COLO668 (cell line): ENCODE results near the gene NIN.

Experiments used
- DNase-seq: peaks from one replicate; lab custom pipeline; 2025; ENCODE audit not compliant: unreplicated experiment; lab: John Stamatoyannopoulos, UW

NIN gene

DNA sequence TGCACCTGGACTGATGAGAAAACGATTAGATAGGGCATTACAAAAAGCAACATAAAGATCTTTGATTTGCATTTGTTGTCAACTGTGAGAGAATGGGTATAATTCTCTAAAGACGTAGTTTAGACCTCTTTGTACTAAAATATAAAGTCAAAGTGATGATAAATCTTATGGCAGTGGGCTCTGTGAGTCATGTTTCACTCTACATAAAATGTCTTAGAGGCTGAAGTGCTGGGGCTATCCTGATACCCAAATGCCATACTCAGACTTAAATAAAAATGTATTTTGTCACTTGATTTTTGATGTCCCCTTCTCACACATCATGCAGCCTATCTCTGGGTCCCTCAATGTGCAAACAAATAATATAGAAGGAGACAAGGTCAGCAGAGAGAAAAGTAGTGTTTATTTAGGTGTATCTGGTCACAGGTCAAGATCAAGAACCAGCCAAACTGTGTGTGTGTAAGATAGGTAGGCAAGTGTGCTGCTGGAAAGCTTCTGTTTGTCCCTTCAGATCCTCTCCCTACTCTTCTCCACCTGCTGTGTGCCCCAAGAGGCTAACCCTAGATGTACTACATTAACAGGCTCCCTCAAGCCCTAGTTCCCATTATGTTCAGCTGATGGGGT lies 7.0 kb upstream of the NIN start:
- no peak for DNase-seq

DNA sequence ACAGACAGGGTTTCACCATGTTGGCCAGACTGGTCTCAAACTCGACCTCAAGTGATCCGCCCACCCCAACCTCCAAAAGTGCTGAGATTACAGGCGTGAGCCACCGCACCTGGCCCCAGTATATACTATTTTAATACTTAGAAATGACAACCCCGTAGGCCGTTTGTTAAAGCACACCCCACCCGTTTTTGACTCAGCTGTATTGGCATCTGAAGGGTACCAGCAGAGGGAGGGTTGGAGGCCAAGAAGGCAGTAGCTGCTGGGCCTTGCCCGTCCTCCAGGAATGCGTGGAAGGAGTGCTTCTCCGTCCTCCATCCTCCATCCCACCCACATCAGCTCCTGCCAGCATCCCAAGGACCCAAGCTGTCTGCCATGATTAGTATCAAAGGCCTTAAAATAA lies 6.3 kb upstream of the NIN start:
- DNase-seq = no peak

DNA sequence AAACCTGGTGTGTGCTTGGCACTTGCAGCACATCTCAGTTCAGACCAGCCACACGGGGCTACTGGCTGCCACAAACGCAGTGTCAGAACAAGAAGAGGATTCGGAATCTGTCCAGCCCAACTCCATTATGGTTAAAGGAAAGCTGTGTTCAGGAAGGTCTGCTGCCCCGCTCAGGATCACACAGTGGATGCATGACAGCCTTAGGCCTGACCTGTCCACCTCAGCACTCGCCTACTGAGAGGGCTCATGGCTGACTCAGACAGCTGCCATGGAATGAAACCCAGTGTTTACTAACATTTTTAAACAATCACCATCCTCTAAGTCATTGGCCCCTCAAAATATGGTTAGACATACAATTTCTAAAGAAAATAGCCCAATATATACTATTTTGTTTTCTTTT lies 5.6 kb upstream of the NIN start:
- DNase-seq = no peak

DNA sequence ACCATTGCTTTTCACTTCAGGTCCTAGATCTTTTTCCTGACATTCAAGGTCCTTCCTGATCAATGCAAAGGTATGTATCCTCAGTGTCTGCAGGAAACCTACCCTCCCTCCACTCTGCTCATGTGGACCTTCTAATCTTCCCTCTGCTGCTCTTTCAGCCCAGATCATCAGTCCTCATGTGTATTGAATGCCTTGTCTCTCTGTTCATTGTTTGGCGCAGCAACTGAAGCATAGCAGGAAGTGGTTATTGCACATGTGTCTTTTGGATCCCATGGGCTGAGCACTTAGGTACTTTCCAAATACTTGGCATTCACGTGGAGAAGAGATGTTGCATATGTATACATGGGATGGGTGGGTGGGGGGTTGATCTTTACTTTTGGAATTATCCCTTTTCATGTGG lies 4.3 kb upstream of the NIN start:
- peak; percentile 18 for DNase-seq

DNA sequence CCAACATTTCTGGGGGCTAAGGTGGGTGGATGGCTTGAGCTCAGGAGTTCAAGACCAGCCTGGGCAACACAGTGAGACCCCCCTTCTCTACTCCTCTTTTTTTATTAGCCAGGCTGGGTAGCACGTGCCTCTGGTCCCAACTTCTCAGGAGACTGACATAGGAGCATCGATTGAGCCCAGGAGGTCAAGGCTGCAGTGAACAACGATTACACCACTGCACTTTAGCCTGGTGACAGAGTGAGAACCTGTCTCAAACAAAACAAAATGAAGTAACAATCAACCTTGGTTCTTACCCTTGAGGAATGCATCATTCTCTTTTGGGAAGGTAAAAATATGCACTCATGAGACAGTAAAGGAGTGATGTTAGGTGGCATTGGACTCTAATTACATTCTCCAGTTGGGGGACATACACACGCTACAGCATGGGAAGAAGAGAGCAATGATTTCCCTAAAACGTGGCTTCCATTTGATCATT lies 3.9 kb upstream of the NIN start:
- DNase-seq = no peak

DNA sequence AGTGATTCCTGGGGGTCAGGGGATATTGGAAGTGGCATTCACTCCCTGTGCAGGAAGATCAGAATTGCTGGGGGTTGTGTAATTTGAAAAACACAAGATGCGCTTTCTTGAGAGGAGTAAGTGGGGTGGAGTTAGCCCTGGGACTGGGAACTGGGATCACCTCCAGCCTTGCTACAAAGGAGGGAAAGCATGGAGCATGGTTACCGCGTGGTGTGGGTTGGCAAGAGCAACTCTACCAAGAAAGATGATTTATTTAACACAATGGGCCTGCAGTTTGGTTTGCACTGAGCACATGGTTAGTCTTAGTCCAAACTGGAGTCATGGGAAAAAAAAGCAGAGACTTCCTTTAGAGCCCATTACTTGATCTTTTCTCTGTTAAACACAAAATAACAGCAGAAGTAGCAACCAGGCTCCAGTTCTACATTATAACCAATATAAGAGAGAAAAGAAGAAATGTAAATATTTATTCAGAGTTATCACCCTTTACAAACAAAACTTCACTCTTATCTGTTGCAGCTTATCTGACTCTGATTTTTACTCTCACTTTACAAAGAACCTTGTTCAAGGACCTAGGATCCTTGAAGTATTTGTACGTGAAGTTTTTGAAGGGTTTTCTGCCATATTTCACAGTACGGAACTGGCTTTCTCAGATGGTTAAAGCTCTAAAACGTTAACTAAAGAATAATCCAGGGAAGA lies 2.1 kb upstream of the NIN start:
- no peak for DNase-seq

DNA sequence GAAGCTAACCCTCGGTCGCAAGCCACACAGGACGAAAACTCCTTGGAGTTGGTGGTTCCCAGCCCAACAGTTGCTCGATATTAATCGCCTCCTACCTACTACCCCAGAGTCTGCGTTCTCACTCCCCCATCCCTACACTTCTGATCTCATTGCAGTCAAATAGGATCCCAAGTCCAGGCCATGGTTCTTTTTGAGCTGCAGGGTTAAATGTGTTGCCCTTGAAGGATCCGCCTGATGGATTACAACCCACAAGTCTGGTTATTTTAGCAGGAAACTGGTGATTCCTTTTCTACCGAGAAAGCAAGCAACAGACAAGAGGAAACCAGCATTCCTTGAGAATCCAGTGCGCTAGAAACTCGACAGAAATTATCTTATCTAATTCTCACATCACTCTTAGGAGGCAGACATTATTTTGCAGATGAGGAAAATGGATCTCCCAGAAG lies 785 bp upstream of the NIN start:
- DNase-seq = no peak

DNA sequence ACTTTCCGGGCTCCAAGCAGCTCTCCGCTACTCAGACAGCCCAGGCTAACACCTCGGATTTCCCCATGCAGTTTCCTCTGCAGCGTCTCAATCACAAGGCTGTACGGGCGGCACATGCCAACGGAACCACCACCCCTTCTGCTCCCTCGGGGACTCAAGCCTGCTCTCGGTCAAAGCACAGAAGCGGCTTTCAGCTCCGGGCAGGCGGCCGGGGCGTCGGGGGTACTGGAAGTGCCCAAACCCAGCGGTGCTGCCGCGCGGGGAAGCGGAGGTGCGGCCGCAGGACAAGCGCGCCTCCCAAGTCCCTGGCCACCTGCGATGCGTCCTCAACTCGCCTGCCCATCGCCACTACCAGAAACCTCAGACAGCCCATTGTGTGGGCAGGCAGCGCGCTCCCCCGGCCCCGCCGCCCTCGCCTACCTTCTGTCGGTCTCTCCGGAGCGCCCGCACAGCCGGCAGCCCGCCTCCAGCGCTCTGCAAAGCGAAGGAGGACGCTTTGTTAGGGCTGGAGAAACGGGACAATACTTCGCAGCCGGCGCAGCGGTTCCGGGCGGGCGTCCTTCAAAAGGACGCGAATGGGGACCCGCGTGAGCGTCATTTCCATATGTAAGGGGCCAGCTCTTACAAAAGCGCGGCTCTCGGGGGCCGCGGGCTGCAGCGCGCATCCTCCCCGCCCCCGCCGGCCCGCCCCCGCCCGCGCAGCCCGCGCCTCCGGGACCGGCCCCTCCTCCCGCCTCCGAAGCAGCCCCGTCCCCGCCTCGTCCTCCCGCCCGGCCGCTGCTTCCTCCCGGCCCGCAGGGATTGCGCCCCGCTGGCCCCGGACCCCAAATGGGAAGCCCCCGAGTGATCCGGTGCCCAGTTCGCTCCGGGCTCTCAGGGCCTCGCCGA lies 674 bp downstream of the NIN start:
- DNase-seq = peak; percentile 64

DNA sequence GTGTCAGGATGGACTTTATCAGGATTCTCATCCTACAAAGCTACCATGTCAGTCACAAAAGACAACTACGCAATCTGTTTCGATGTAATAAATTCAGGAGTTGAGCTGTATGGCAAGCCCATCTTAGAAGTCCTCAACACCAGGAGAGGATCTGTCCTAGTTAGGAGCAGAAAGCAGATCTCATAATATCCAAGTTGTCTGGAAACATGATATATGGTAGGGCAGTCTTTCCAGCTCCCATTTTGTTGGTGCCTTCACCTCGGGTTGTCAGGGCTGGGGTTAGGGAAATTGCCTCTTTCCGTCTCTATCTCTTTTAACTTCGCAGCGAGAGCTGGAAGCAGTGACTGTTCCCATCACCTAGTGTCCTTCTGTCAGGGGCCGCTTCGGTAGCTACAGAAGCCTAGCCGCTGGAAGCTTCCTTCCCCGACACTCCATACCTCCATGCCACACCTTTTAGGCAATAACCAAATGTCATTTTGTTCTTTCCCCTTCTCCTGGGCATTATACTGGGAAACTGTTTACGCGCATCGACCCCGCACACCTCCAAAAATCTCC lies 1.4 kb downstream of the NIN start:
- DNase-seq = peak; percentile 42

DNA sequence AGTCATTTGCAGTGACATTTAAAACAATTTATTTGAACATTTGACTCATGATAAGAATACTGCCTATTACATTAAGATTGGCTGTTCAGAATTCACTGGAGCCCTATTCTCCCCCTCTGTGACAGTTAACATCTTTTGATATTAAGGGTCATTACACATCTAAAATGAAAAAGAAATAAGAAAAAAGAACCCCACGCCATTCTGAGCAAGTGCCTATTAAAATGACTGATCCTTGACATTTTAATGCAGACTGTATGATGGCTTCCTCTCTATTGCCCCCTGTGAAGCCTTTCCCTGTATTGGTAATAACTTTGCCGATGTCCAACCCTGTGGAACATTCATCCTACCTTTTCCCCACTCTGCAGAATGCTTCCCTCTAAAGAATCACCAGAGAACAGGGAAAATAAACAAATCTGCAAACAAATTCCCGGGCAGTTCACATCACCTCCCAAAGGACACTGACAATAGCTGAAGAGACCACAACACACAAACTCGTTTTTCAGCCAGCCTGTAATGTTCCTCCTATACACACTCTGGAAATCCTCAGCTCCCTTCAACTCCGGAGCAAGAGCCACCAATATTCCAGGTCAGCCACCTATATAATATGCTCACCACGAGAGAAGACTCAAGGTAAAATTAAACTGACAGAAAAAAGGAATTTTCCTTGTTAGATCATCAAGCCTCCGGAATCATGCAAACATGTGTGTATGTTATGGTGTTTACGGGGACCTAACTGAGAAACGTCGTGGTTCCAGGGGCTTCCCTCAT lies 2.1 kb downstream of the NIN start:
- no peak for DNase-seq

DNA sequence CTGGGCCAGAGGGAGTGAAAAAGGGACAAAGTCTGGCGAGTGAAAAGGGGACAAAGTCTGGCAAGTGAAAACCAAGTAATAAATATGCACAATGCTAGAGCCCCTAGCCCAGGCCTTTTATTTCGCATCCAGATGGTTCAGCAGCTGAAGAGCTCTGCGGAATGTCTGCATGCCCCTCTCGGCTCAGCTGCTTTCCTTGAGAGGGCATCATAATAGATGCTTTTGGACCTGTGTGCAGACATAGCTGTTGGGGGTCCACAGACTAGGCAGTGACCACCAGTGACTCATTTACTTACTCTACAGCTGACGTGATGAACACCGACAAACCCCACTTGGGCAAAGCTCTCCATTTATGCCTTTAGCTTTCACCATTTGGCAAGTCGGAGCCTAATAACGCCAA lies 4.3 kb downstream of the NIN start:
- DNase-seq = no peak

DNA sequence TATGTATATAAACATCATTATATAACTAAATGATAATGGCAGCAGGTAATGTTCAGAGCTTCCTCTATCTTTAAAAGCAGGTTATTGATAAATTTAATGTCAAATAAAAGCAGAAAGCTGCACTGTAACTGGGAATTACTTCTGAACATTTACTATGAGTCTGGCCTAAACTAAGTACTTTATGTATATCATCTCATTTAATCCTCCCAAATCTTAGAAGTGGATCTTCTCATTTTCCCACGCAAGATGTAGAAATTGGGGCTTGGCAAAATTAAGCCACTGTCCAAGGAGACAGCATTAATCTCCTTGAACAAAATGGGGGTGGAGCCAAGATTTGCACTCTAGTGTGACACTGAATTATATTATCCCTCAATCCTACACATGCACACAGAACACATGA lies 5.7 kb downstream of the NIN start:
- DNase-seq = no peak

DNA sequence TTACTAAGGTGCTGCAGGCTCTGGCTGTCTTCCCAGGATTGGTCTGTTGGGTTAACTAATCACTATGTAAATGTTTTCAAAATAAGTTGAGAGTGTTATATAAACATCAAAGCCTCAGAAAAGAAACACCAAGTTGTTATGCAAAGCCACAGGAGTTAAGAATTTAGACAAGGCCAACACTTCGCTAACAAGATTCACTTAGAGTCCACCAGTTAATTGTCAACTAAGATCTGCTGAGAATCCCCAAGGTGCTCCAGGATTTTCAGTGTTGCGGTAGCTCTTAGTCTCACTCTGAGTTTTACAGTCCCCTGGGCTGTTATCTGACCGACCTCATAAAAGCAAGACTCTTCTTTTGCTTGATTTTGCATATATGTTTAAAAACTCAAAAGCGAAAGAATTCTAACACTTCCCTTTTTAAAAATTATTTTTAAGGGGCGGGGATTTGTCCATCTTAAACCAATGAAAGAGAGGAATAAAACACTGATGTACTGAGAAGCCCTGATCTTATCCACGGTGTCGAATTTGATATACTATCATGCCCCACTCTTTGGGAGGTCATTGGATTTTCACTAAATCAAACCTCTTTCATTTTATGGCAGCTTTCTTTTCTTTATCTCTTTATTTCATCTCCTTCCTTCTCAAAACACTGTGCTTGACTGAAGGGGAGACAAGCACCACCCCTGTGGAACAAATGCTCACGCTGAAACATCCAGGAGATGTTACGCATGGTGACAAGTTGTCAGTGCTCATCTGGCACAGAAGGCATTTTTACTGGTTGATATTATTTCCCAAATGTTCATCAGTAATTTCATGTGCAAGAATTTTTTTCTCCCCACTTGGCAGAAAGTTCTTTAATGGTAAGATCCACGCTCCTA lies 7.0 kb downstream of the NIN start:
- DNase-seq = no peak

DNA sequence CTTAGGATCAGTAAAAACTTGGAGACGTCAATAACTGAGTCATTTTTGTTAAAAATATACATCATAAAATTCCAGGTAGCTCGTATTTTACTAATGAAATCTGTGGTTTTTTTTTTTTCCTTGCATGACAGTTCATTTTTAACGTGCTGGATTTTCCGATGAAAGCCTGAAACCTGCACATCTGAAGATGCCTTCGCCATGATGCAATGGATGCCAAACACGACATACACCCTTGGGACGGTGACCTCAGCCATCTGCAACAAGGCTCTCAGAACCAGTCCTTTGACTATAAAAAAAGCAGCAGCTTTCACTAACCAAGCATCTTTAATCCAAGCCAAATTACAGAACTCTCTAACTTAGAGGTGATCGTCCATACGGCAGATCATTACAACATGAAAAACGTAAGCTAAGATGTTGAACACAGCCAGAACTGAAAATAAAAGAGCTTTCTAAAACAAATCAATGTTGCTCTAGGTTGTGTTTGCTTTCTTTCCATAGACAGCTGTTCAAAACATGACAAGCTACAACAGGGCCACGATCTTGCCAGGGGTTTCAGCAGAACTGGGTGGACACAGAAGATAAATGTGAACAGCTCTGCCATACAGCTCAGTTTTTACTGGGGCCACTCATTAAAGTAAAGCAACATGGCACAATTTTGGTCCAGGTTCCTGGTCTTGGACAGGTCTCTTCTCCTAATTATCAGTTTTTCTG lies 7.8 kb downstream of the NIN start:
- no peak for DNase-seq

DNA sequence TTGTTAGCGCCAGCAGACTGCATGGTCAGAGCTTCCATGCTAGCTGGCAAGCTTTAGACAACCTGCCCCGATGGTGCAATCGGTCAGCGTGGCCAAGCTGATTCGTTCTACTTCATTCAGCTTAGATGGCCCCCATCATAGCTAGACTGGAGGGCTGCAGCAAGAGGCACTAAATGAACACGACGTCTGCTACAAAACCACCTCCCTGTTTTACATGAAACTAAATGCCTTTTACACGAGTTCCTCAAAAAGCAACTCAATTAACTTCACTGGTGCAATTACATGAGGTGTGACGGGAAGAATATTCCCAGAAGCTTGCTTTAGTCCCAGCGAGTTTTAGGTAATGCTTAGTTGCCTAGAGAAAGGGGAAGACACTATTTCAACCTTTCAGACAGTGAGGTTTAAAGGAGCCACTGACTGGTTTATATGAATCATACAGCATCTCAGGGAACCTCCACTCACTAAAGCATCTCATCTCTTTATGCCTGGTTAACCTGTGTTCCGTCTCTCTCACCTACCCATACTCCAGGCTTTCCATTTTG lies 8.4 kb downstream of the NIN start:
- DNase-seq = no peak

DNA sequence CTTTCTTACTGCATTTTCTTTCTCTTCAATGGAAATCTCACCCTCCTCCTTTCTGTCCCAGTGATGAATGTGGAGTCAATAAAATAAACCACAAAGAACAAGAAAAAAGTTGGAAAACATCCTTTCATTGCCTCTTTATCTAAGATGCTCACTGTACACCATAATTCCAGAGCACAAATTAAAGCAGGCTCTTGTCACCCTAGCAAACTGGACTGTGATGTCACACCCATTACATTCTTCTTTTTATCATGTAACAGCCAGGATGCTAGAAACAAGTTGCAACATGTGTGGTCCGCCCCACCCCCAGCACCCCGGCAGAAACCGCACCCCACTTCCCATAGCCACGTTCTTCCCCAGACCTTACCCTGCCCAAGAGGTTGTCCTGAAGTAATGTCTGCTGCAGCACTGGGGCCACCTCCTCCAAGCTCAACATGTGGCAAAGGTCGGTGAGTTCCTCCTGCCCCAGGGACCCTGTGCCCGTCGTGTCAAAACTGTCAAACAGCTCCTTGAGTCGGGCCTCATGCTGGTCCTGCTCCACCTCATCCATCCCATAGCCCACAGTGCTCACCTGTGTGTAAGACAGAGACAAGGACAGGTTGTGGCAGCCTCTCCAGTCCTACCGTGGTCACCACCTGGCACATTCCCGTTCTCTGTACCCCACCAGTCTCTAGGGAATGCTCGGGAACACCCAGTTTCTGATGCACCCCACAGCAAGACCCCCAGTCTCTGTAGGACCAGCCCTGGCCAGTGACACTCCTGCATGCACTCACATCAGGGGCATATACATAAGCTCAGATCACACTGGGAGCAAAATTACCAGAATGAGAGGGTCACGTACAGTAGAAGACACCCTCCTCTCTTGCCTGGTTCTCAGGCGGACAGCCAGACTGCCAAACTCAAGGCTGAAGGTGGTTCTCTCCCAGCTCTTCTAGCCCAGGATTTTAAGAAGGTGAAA lies 9.2 kb downstream of the NIN start:
- no peak for DNase-seq

DNA sequence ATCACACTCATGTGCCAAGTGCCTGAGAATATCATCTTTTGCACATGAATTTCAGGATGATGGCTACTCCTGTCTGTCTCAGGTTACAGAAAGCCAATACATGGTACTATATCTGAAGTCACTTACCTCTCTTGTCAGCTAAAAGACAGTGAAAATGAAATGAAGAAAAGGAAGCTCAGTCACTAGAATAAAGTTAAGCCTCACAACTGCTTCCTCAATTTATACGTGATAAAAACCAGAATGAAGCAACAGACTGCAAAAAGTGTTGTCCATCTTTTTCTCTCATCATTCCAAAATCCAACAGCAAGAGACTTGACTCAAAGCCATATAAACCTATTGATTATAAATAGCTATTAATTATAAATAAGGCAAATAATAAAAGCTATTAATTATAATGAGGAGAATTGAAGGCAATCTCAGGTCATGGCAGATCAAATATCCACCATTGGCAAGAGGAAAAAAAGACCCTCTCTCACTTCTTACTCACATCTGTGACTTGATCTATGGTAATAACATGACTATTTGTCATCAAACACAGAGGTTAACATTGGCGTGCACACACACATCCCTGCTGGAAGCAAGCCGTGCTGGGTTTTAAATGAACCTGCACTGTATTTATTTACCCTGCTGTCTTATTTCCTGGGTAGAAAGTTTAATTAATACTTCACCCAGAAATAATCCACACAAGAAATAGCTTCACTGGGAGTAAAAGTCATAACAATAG lies 10.0 kb downstream of the NIN start:
- no peak for DNase-seq
